ENCODE measurements around the gene PDE4B. TPM values are rescaled to one million over a fixed set of nuclear protein-coding genes. Genes with fewer than 3 reads are reported as not detected.

The PDE4B gene
- total RNA-seq, 2 donors from 2014 or later, result 2.0 to 5.7 TPM

DNA sequence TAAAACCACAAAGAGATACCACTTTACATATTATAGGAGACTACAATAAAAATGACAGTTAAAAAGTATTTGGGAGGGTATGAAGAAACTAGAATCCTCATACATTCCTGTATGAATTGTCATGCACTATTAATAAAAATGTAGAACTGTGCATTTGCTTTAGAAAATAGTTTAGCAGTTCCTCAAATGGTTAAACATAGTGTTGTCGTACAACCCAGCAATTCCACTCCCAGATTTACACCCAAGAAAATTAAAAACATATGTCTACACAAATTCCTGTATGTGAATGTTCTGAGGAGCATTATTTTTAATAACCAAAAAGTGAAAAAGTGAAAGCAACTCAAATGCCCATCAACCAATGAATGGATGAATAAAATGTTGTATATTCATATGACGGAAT is 23.1 kb upstream of the PDE4B start:
- no peaks in the 10 kb centered on the region for H3K36me3 ChIP-seq
- DNase-seq, result no peak
- TF ChIP-seq CTCF (IDR thresholded peaks at IDR 0.05), result no peak
- no peaks in the 10 kb centered on the region for H3K4me1 ChIP-seq
- intact Hi-C loops (cut with DNase I), result no loop called here
- no peaks in the 10 kb centered on the region for H3K27me3 ChIP-seq
- no peak overlapping the region for H3K9ac ChIP-seq (ENCODE audit: low read depth in 2 of 2, low read length in 2 of 2)
- H3K27ac ChIP-seq, result no peak overlapping the region
- H3K9me3 ChIP-seq, result no peaks in the 10 kb centered on the region
- H3K4me3 ChIP-seq, result no peak overlapping the region

DNA sequence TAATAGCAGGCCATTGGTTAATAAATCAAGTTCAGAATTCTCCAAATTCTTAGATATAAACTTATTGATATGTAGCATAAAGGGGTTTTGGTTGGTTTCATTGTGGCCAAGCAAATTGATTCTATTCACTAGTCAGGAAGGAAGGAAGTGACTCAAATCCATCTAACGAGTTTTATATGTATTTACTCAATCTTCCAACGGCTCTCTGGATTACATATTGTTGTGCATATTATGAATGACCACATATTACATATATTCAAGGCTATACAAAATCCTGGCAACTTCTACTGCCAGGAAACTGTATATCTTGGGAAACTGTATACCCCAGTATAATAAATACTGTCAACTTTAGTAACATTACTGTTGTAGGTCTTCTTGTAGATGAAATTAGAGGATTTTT is 20.1 kb upstream of the PDE4B start:
- Histone ChIP-seq H3K4me1 (no peaks in the 10 kb centered on the region), H3K36me3 (no peaks in the 10 kb centered on the region), H3K27me3 (no peaks in the 10 kb centered on the region), H3K27ac (no peak overlapping the region), H3K9ac (ENCODE audit: low read depth in 2 of 2, low read length in 2 of 2) (no peak overlapping the region), H3K9me3 (no peaks in the 10 kb centered on the region), H3K4me3 (no peak overlapping the region)
- intact Hi-C loops (cut with DNase I), result no loop called here
- no peak for DNase-seq
- no peak for TF ChIP-seq CTCF (IDR thresholded peaks at IDR 0.05)

GRCh38 chr1:65773391-65774123 is 19.1 kb upstream of the PDE4B start:
- Histone ChIP-seq H3K4me3 (no peak overlapping the region), H3K27ac (no peak overlapping the region), H3K36me3 (no peaks in the 10 kb centered on the region), H3K4me1 (no peaks in the 10 kb centered on the region), H3K9me3 (no peaks in the 10 kb centered on the region), H3K9ac (ENCODE audit: low read depth in 2 of 2, low read length in 2 of 2) (no peak overlapping the region), H3K27me3 (no peaks in the 10 kb centered on the region)
- intact Hi-C loops (cut with DNase I), result no loop called here
- no peak for TF ChIP-seq CTCF (IDR thresholded peaks at IDR 0.05)
- DNase-seq, result no peak

DNA sequence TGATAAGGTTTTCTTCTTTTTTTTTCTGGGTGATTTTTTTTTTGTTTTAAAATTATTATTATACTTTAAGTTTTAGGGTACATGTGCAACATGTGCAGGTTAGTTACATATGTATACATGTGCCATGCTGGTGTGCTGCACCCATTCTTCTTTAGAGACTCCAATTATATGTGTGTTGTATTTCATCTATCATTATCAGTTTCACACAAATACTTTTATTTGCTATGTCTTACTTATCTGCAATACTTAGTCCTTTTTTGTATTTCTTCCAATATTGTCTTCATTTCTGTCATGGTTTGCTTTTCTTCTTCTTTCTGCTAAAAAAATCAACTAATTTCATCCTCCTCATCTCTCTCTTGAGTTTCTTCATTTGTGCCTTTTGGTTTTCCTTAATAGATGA is 3.9 kb upstream of the PDE4B start:
- Histone ChIP-seq H3K9me3 (no peaks in the 10 kb centered on the region), H3K4me1 (no peaks in the 10 kb centered on the region), H3K9ac (ENCODE audit: low read depth in 2 of 2, low read length in 2 of 2) (no peak overlapping the region), H3K36me3 (no peaks in the 10 kb centered on the region), H3K27ac (no peak overlapping the region), H3K4me3 (no peak overlapping the region), H3K27me3 (peaks cover 14% of the 10 kb centered on the region)
- no peak for DNase-seq
- no peak for TF ChIP-seq CTCF (IDR thresholded peaks at IDR 0.05)
- intact Hi-C loops (cut with DNase I), result no loop called here

- Histone ChIP-seq H3K27me3 (peaks cover 14% of the 10 kb centered on the region), H3K27ac (no peak overlapping the region), H3K4me3 (no peak overlapping the region), H3K4me1 (no peaks in the 10 kb centered on the region), H3K9ac (ENCODE audit: low read depth in 2 of 2, low read length in 2 of 2) (no peak overlapping the region), H3K36me3 (no peaks in the 10 kb centered on the region), H3K9me3 (no peaks in the 10 kb centered on the region)
- no peak for DNase-seq
- intact Hi-C loops (cut with DNase I), result no loop called here
- TF ChIP-seq CTCF (IDR thresholded peaks at IDR 0.05), result no peak
Measured at GRCh38 chr1:65791396-65791795, 1.3 kb upstream of the PDE4B start.

All from colonic mucosa (tissue), 4 donors.